ENCODE results near the gene FTCD. TPM values are rescaled to one million over a fixed set of nuclear protein-coding genes. Genes with fewer than 3 reads are reported as not detected.

FTCD gene
- total RNA-seq, 1 experiment from 2014 or later = 0.40 TPM

- Histone ChIP-seq H4K20me1 (ENCODE audit: low read length) (no peaks in the 10 kb centered on the region), H3K4me3 (ENCODE audit: low read length) (no peak overlapping the region), H3K36me3 (ENCODE audit: low read depth, low read length) (no peaks in the 10 kb centered on the region), H3K9me3 (ENCODE audit: low read length) (no peaks in the 10 kb centered on the region), H3K9me2 (replicated peaks; ENCODE audit: low read length) (no peaks in the 10 kb centered on the region), H3K79me2 (ENCODE audit: low read length) (no peaks in the 10 kb centered on the region), H3F3A (ENCODE audit: low read length, unreplicated experiment) (no peaks in the 10 kb centered on the region), H2AFZ (ENCODE audit: low read length) (no peak overlapping the region), H3K4me2 (ENCODE audit: low read length) (no peak overlapping the region), H3K27ac (ENCODE audit: low read length) (no peak overlapping the region), H3K27me3 (ENCODE audit: low read length) (no peaks in the 10 kb centered on the region), H3K4me1 (ENCODE audit: insufficient read depth, low read length) (no peaks in the 10 kb centered on the region), H3K9ac (ENCODE audit: low read length) (no peak overlapping the region)
- no TSS peak for BruUV-seq (replicated peaks)
- DNase-seq = no peak
- intact Hi-C loops (cut with micrococcal nuclease) = no loop called here
- ATAC-seq = no peak
- TF ChIP-seq CTCF (conservative IDR thresholded peaks at IDR 0.05; ENCODE audit: low read depth, low read length) (no peak), EZH2 (IDR thresholded peaks at IDR 0.05; ENCODE audit: low read length, unreplicated experiment) (no peak), EZH2phosphoT487 (IDR thresholded peaks at IDR 0.05; ENCODE audit: borderline replicate concordance, low read length) (no peak)
- ChIA-PET CTCF (no interaction called here), POLR2A (ENCODE audit: unreplicated experiment) (no interaction called here)
Observed at GRCh38 chr21:46160907-46161632, 5.7 kb upstream of the FTCD start.

- intact Hi-C loops (cut with micrococcal nuclease) = no loop called here
- no peak overlapping the region for H3K4me2 ChIP-seq (ENCODE audit: low read length)
- no peaks in the 10 kb centered on the region for H3K9me3 ChIP-seq (ENCODE audit: low read length)
- H3K27me3 ChIP-seq (ENCODE audit: low read length) = no peaks in the 10 kb centered on the region
- no peaks in the 10 kb centered on the region for H3K4me1 ChIP-seq (ENCODE audit: insufficient read depth, low read length)
- no TSS peak for BruUV-seq (replicated peaks)
- POLR2A ChIA-PET (ENCODE audit: unreplicated experiment) = no interaction called here
- H3K4me3 ChIP-seq (ENCODE audit: low read length) = no peak overlapping the region
- no peak overlapping the region for H3K9ac ChIP-seq (ENCODE audit: low read length)
- TF ChIP-seq EZH2phosphoT487 (IDR thresholded peaks at IDR 0.05; ENCODE audit: borderline replicate concordance, low read length) = no peak
- TF ChIP-seq CTCF (conservative IDR thresholded peaks at IDR 0.05; ENCODE audit: low read depth, low read length) = no peak
- no peak for TF ChIP-seq EZH2 (IDR thresholded peaks at IDR 0.05; ENCODE audit: low read length, unreplicated experiment)
- H3K79me2 ChIP-seq (ENCODE audit: low read length) = no peaks in the 10 kb centered on the region
- ATAC-seq = no peak
- no peaks in the 10 kb centered on the region for H3F3A ChIP-seq (ENCODE audit: low read length, unreplicated experiment)
- H2AFZ ChIP-seq (ENCODE audit: low read length) = no peak overlapping the region
- DNase-seq = no peak
- CTCF ChIA-PET = no interaction called here
- no peak overlapping the region for H3K27ac ChIP-seq (ENCODE audit: low read length)
- no peaks in the 10 kb centered on the region for H3K36me3 ChIP-seq (ENCODE audit: low read depth, low read length)
- H3K9me2 ChIP-seq (replicated peaks; ENCODE audit: low read length) = no peaks in the 10 kb centered on the region
- no peaks in the 10 kb centered on the region for H4K20me1 ChIP-seq (ENCODE audit: low read length)
Observed at GRCh38 chr21:46160657-46160906, 5.2 kb upstream of the FTCD start.

- no peak overlapping the region for H3K27ac ChIP-seq (ENCODE audit: low read length)
- no TSS peak for BruUV-seq (replicated peaks)
- no peaks in the 10 kb centered on the region for H3K9me2 ChIP-seq (replicated peaks; ENCODE audit: low read length)
- ATAC-seq (no peak), DNase-seq (no peak)
- no peaks in the 10 kb centered on the region for H3K79me2 ChIP-seq (ENCODE audit: low read length)
- H3K9me3 ChIP-seq (ENCODE audit: low read length) = no peaks in the 10 kb centered on the region
- no peaks in the 10 kb centered on the region for H3K4me1 ChIP-seq (ENCODE audit: insufficient read depth, low read length)
- TF ChIP-seq CTCF (conservative IDR thresholded peaks at IDR 0.05; ENCODE audit: low read depth, low read length) (no peak), EZH2phosphoT487 (IDR thresholded peaks at IDR 0.05; ENCODE audit: borderline replicate concordance, low read length) (no peak), EZH2 (IDR thresholded peaks at IDR 0.05; ENCODE audit: low read length, unreplicated experiment) (no peak)
- H4K20me1 ChIP-seq (ENCODE audit: low read length) = no peaks in the 10 kb centered on the region
- no peaks in the 10 kb centered on the region for H3F3A ChIP-seq (ENCODE audit: low read length, unreplicated experiment)
- POLR2A ChIA-PET (ENCODE audit: unreplicated experiment) = no interaction called here
- no peak overlapping the region for H3K4me2 ChIP-seq (ENCODE audit: low read length)
- H3K27me3 ChIP-seq (ENCODE audit: low read length) = no peaks in the 10 kb centered on the region
- H2AFZ ChIP-seq (ENCODE audit: low read length) = no peak overlapping the region
- CTCF ChIA-PET = no interaction called here
- H3K36me3 ChIP-seq (ENCODE audit: low read depth, low read length) = no peaks in the 10 kb centered on the region
- H3K4me3 ChIP-seq (ENCODE audit: low read length) = no peak overlapping the region
- intact Hi-C loops (cut with micrococcal nuclease) = no loop called here
- H3K9ac ChIP-seq (ENCODE audit: low read length) = no peak overlapping the region
Observed at GRCh38 chr21:46159841-46160656, 4.7 kb upstream of the FTCD start.
